Activated T-cell treated with anti-CD3 and anti-CD28 coated beads, Interleukin-2, amount 50 U/mL, for 72 hours (primary cell): ENCODE data around the gene TREML2. TPM values are rescaled to one million over a fixed set of nuclear protein-coding genes. Genes with fewer than 3 reads are reported as not detected.
"Not testable (repeated sequence)": the region's sequence is repeated elsewhere in the genome, so short reads cannot be mapped to it uniquely, and the experiment has no call there.

Source experiments
- ATAC-seq, 2 donors: fragments of 150-1000 bp; cut with Tn5 transposase; replicated peaks in 1 of 2; 2 replicates each; pipeline ENCODE4 v1.10.0; 2021; ENCODE audit warnings: moderate library complexity in 2 of 2, mild to moderate bottlenecking in 1 of 2
- DNase-seq, 2 donors: peaks; one replicate each; pipeline ENCODE4 v3.0.0; 2021 to 2022; ENCODE audit warnings: mixed read lengths in 1 of 2
- H3K27ac Mint-ChIP-seq: one replicate; pipeline ENCODE4 v1.8.0; 2022; ENCODE audit warnings: mild to moderate bottlenecking, moderate library complexity, mixed read lengths
- H3K27me3 Mint-ChIP-seq: one replicate; pipeline ENCODE4 v1.8.0; 2022; ENCODE audit warnings: low read depth, mixed read lengths
- H3K36me3 Mint-ChIP-seq, 2 donors: one replicate each; pipeline ENCODE4 v1.8.0; 2022; ENCODE audit warnings: mixed read lengths in 2 of 2, mild to moderate bottlenecking in 1 of 2; ENCODE audit not compliant: insufficient read depth in 2 of 2
- H3K4me1 Mint-ChIP-seq: one replicate; pipeline ENCODE4 v1.8.0; 2022; ENCODE audit warnings: low read depth, mixed read lengths
- H3K4me3 Mint-ChIP-seq, 2 donors: one replicate each; pipeline ENCODE4 v1.8.0; 2022; ENCODE audit warnings: mild to moderate bottlenecking in 2 of 2, mixed read lengths in 2 of 2, moderate library complexity in 2 of 2
- H3K9me3 Mint-ChIP-seq, 2 donors: one replicate each; pipeline ENCODE4 v1.8.0; 2022; ENCODE audit warnings: mixed read lengths in 2 of 2
- total RNA-seq, 2 donors: library from RNA; stranded (reverse); gene quantifications; one replicate each; pipeline ENCODE4 v1.2.3, GENCODE V29; 2022

TREML2 gene, protein sequence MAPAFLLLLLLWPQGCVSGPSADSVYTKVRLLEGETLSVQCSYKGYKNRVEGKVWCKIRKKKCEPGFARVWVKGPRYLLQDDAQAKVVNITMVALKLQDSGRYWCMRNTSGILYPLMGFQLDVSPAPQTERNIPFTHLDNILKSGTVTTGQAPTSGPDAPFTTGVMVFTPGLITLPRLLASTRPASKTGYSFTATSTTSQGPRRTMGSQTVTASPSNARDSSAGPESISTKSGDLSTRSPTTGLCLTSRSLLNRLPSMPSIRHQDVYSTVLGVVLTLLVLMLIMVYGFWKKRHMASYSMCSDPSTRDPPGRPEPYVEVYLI
- total RNA-seq: 10 to 100 TPM in 1 of 2 donors, 1 to 10 TPM in 1; 8.8 to 15.0 TPM

DNA sequence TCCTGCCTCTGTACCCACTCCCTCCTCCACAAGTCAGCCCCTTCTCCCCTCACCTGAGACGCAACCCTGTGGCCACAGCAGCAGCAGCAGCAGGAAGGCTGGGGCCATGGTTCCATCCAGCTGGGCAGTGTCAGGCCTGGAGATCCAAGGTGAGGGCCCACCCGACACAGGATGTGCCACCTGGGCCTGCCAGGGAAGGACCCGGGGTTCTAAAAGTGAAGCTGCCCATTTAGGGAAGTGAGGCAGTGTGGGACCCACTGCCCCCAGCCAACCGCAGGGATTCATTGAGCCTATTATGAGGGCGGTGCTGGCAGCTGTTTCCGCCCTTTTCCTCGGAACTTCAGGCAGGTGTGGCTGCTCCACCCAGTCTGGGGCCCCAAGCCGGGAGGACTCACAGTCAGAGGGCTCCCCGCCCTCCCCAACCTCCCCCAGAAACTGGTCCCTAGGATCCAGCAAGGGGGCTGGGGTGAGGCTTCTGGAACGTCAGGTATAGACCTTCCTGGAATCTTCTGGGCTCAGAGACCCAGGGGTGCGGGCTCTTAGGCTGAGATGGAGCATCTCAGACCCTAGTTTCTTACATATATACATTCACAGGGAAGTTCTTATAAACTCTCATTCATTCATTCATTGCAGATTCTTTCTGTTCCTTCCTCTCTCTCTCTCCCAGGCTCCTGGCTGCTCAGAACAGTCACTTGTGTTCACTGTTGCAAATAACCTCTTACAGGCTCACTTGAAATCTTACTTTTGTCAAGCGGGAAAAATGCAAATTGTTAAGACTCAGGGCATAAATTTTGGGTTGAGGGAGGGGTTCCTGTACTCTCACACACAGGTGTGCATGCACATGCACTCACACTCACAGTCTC, at the start of gene TREML2:
Gene TREML2 (minus strand): TSS at position 249 of the 863 bp plus-strand sequence. CDS start 141 bp downstream, at position 108.
- DNase-seq: peak; percentile 36 to 41
- Mint-ChIP-seq H3K9me3 (no peaks in the 10 kb centered on the region), H3K36me3 (peaks cover 1 to 3% of the 10 kb centered on the region in 2 donors), H3K27me3 (no peaks in the 10 kb centered on the region), H3K27ac (peak within 1 kb of the TSS; percentile 92), H3K4me1 (peaks cover 55% of the 10 kb centered on the region), H3K4me3 (peak within 1 kb of the TSS; percentile 74 to 83)
- peak; percentile 23 to 24 for ATAC-seq

DNA sequence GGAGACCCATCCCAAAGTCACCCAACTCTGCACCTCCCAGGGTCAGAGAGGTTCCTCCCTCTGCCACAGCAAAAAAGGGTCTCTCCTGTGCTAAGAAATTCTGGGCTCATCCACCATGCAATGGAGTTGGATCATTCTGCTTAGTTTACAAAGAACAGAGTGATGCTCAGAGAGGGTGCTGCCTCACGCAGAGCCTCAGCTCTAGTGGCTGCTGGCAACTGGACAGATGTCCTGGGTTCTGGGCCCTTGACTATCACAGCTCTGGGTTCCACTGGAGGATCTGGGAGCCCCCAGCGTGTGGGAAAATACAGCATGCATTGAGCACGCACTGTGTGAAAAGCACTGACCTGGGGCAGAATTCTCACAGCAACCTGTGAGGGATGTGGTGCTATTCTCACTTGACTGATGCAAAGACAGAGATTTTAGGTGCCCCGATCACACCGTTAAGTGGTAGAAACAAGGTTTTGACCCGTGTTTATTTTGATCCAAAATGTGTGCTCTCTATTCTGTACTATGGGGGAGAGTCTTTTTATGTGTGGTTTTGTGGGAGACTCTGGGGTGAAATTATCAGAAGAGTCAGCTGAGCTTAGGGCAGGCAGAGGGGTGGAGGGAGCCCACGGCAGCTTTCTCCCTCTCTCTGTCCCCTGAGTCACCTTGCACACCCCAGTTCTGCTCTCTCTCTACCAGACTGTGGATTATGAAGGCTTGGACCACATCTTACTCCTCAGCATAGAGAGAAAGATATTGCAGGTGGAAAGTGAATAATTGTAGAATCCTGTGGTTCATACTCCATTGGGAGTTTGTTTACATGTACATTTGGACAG, 47.1 kb upstream of the TREML2 start:
- Mint-ChIP-seq H3K4me3 (no peak overlapping the region), H3K36me3 (no peaks in the 10 kb centered on the region), H3K27me3 (no peaks in the 10 kb centered on the region), H3K4me1 (peaks cover 7% of the 10 kb centered on the region), H3K27ac (no peak overlapping the region), H3K9me3 (peaks cover 0 to 6% of the 10 kb centered on the region in 2 donors)
- ATAC-seq (no peak), DNase-seq (no peak)

- peaks cover 14% of the 10 kb centered on the region for H3K4me1 Mint-ChIP-seq
- DNase-seq (no peak), ATAC-seq (no peak)
- no peaks in the 10 kb centered on the region for H3K27me3 Mint-ChIP-seq
- no peaks in the 10 kb centered on the region for H3K36me3 Mint-ChIP-seq
- H3K27ac Mint-ChIP-seq: no peak overlapping the region
- no peak overlapping the region for H3K4me3 Mint-ChIP-seq
- peaks cover 0 to 6% of the 10 kb centered on the region in 2 donors for H3K9me3 Mint-ChIP-seq
Observed at GRCh38 chr6:41247288-41247865, 46.4 kb upstream of the TREML2 start.

GRCh38 chr6:41246529-41246928, 45.6 kb upstream of the TREML2 start:
- peaks cover 14% of the 10 kb centered on the region for H3K4me1 Mint-ChIP-seq
- DNase-seq, H3K27ac Mint-ChIP-seq, H3K9me3 Mint-ChIP-seq, H3K27me3 Mint-ChIP-seq, ATAC-seq, H3K4me3 Mint-ChIP-seq, H3K36me3 Mint-ChIP-seq: not testable (repeated sequence)

GRCh38 chr6:41239467-41240159, 38.7 kb upstream of the TREML2 start:
- DNase-seq: no peak
- H3K9me3 Mint-ChIP-seq: no peaks in the 10 kb centered on the region
- H3K36me3 Mint-ChIP-seq: no peaks in the 10 kb centered on the region
- peaks cover 6% of the 10 kb centered on the region for H3K4me1 Mint-ChIP-seq
- H3K27me3 Mint-ChIP-seq: peaks cover 7% of the 10 kb centered on the region
- no peak overlapping the region for H3K4me3 Mint-ChIP-seq
- no peak for ATAC-seq
- H3K27ac Mint-ChIP-seq: no peak overlapping the region

DNA sequence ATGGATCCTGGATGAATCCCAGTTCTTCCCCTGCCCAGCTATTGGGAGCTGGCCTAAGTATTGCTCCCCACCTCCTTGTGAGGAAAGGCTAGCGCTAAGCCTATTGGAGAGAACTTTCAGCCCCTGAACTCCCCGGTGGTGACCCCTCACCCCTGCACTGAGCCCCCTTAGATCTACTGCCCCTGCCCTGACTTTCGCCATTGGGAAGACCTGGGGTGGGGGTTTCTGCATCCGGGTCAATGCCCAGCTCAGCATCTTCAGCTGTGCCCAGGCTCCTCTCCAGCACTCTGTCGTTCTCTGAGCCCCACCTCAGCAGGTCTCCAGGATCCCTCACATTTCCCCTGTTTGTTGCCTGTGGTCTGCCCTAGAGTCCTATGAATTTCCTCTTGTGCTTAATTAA, 36.2 kb upstream of the TREML2 start:
- H3K4me1 Mint-ChIP-seq: no peaks in the 10 kb centered on the region
- DNase-seq: no peak
- H3K27ac Mint-ChIP-seq: no peak overlapping the region
- H3K4me3 Mint-ChIP-seq: no peak overlapping the region
- H3K27me3 Mint-ChIP-seq: peaks cover 7% of the 10 kb centered on the region
- no peaks in the 10 kb centered on the region for H3K9me3 Mint-ChIP-seq
- no peaks in the 10 kb centered on the region for H3K36me3 Mint-ChIP-seq
- ATAC-seq: no peak

DNA sequence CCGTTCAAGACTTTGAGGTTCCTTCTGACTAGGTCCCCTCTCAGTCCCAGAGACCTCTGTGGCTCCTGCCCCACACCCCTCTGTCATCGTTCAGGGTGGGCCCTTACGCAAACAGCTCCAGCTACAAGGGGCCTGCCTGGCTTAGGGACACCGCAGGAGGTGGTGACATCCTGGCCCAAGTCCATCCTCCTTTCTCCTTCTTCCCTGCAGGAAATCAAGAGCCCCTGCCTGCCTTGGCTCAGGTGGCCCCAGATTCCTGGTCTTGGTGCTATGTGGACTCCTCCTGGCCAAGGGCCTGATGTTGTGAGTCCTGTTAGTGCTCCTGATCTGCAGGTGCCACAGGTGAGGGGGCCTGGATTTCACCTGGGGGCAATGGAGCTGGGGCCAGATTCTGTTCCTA, 35.3 kb upstream of the TREML2 start:
- H3K9me3 Mint-ChIP-seq: no peaks in the 10 kb centered on the region
- no peak overlapping the region for H3K27ac Mint-ChIP-seq
- DNase-seq (no peak), ATAC-seq (no peak)
- no peaks in the 10 kb centered on the region for H3K36me3 Mint-ChIP-seq
- H3K27me3 Mint-ChIP-seq: peaks cover 7% of the 10 kb centered on the region
- H3K4me1 Mint-ChIP-seq: no peaks in the 10 kb centered on the region
- no peak overlapping the region for H3K4me3 Mint-ChIP-seq

DNA sequence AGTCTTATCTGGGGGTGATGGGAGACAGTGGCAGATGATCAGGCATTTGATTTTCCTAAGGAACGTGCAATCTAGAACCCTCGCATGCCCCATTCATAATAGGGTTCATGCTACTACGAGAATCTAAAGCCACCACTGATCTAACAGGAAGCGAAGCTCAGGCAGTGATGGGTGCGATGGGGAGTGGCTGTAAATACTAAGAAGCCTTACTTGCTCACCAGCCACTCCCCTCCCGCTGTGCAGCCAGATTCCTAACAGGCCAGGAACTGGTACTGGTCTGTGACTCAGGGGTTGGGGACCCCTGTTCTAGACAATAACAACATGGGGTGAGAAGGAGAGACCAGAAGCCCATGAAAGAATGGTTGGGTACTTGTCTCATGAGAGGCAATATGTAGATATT, 31.7 kb upstream of the TREML2 start:
- Mint-ChIP-seq H3K4me1 (no peaks in the 10 kb centered on the region), H3K27ac (no peak overlapping the region), H3K4me3 (no peak overlapping the region), H3K9me3 (no peaks in the 10 kb centered on the region), H3K36me3 (no peaks in the 10 kb centered on the region), H3K27me3 (no peaks in the 10 kb centered on the region)
- ATAC-seq (no peak), DNase-seq (no peak)

- H3K27me3 Mint-ChIP-seq: no peaks in the 10 kb centered on the region
- no peak for DNase-seq
- H3K9me3 Mint-ChIP-seq: no peaks in the 10 kb centered on the region
- ATAC-seq: no peak
- no peaks in the 10 kb centered on the region for H3K36me3 Mint-ChIP-seq
- H3K27ac Mint-ChIP-seq: no peak overlapping the region
- no peak overlapping the region for H3K4me3 Mint-ChIP-seq
- H3K4me1 Mint-ChIP-seq: no peaks in the 10 kb centered on the region
Observed at GRCh38 chr6:41231246-41231645, 30.3 kb upstream of the TREML2 start.

- no peaks in the 10 kb centered on the region for H3K27me3 Mint-ChIP-seq
- H3K4me1 Mint-ChIP-seq: no peaks in the 10 kb centered on the region
- DNase-seq (no peak), ATAC-seq (no peak)
- H3K27ac Mint-ChIP-seq: no peak overlapping the region
- no peak overlapping the region for H3K4me3 Mint-ChIP-seq
- H3K9me3 Mint-ChIP-seq: no peaks in the 10 kb centered on the region
- no peaks in the 10 kb centered on the region for H3K36me3 Mint-ChIP-seq
Observed at GRCh38 chr6:41229721-41230120, 28.8 kb upstream of the TREML2 start.

GRCh38 chr6:41228616-41229015, 27.7 kb upstream of the TREML2 start:
- H3K9me3 Mint-ChIP-seq: no peaks in the 10 kb centered on the region
- DNase-seq: no peak
- H3K4me3 Mint-ChIP-seq: no peak overlapping the region
- H3K27me3 Mint-ChIP-seq: no peaks in the 10 kb centered on the region
- ATAC-seq: no peak
- no peaks in the 10 kb centered on the region for H3K4me1 Mint-ChIP-seq
- H3K36me3 Mint-ChIP-seq: no peaks in the 10 kb centered on the region
- no peak overlapping the region for H3K27ac Mint-ChIP-seq

DNA sequence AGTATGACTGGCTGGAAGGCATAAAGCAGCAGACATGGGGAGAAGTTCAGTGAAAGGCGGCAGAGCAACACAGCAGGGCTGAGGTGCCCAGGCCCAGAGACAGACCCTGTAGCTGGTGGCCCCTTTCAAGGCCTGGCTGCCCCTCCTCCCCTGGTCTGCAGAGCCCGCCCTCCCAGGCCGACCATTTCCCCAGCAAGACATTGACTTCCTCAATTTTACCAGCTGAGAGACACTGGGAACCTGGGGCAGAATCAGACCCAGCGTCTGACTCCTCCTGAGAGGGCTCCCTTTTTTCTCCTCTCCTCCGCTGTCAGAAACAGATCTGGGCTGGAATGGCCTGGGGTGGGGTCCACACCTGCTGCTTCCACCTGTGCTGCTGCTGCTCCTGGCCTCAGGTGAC, 27.1 kb upstream of the TREML2 start, which contains the start of gene TREML4:
Gene TREML4 (plus strand): TSS at position 254 of the 400 bp plus-strand sequence. CDS start 79 bp downstream, at position 333.
- H3K27ac Mint-ChIP-seq: no peak within 1 kb of the TSS

More for the DNA sequence above, 27.1 kb upstream of the TREML2 start, which contains the start of gene TREML4:
- Mint-ChIP-seq H3K36me3 (no peaks in the 10 kb centered on the region), H3K4me1 (no peaks in the 10 kb centered on the region), H3K27me3 (no peaks in the 10 kb centered on the region), H3K9me3 (no peaks in the 10 kb centered on the region), H3K4me3 (no peak within 1 kb of the TSS)
- DNase-seq (no peak), ATAC-seq (no peak)
